GM23338 (cell line): ENCODE results near the gene DONSON. TPM values are rescaled to one million over a fixed set of nuclear protein-coding genes. Genes with fewer than 3 reads are reported as not detected.

ENCODE experiments used
- ATAC-seq: fragments of 200-7000 bp; cut with Tn5 transposase; 3 replicates; pipeline ENCODE4 v1.9.1; 2020
- DNase-seq: peaks from one replicate; pipeline ENCODE4 v3.0.0-alpha.2; 2015; ENCODE audit warnings: low spot score
- H2AFZ ChIP-seq: fragments of 200-600 bp; sonication (generic); 2 replicates; pipeline ENCODE4 v1.8.0; 2016; ENCODE audit warnings: antibody characterized with exemption, mild to moderate bottlenecking, moderate library complexity
- H3F3A ChIP-seq: fragments of 200-600 bp; sonication (generic); replicated peaks from 2 replicates; pipeline ENCODE4 v1.8.0; 2017; ENCODE audit warnings: antibody characterized with exemption, mixed run types, low read depth
- H3K27ac ChIP-seq: fragments of 200-600 bp; sonication (generic); 2 replicates; pipeline ENCODE4 v1.6.1; 2016; ENCODE audit warnings: low read depth
- H3K27me3 ChIP-seq: fragments of 200-600 bp; sonication (generic); 2 replicates; pipeline ENCODE4 v1.8.0; 2016; ENCODE audit warnings: mild to moderate bottlenecking, mixed run types, moderate library complexity; ENCODE audit not compliant: insufficient read depth
- H3K36me3 ChIP-seq: fragments of 200-600 bp; sonication (generic); 2 replicates; pipeline ENCODE4 v1.8.0; 2016; ENCODE audit warnings: mild to moderate bottlenecking; ENCODE audit not compliant: insufficient read depth
- H3K4me1 ChIP-seq: fragments of 200-600 bp; sonication (generic); 2 replicates; pipeline ENCODE4 v1.8.0; 2016; ENCODE audit warnings: mild to moderate bottlenecking, moderate library complexity; ENCODE audit not compliant: insufficient read depth
- H3K4me2 ChIP-seq: fragments of 200-600 bp; sonication (generic); 2 replicates; pipeline ENCODE4 v1.7.1; 2017; ENCODE audit warnings: mixed run types
- H3K4me3 ChIP-seq: fragments of 200-600 bp; sonication (generic); 2 replicates; pipeline ENCODE4 v1.6.1; 2016; ENCODE audit warnings: mixed run types
- H3K79me2 ChIP-seq: fragments of 200-600 bp; sonication (generic); replicated peaks from 2 replicates; pipeline ENCODE4 v1.8.0; 2017; ENCODE audit warnings: mild to moderate bottlenecking; ENCODE audit not compliant: insufficient read depth
- H3K9me2 ChIP-seq: fragments of 200-600 bp; sonication (generic); 2 replicates; pipeline ENCODE4 v1.8.0; 2017; ENCODE audit not compliant: insufficient read depth
- H4K20me1 ChIP-seq: fragments of 200-600 bp; sonication (generic); replicated peaks from 2 replicates; pipeline ENCODE4 v1.8.0; 2017; ENCODE audit warnings: mild to moderate bottlenecking; ENCODE audit not compliant: insufficient read depth
- H3K27ac Mint-ChIP-seq: 2 replicates; pipeline ENCODE4 v1.8.0; 2020; ENCODE audit warnings: inconsistent platforms, mild to moderate bottlenecking, moderate library complexity, mixed read lengths
- H3K27me3 Mint-ChIP-seq: 3 replicates; pipeline ENCODE4 v1.8.0; 2022; ENCODE audit warnings: low read depth, mild to moderate bottlenecking, moderate library complexity, mixed read lengths, inconsistent platforms; ENCODE audit not compliant: insufficient read depth, poor library complexity
- H3K36me3 Mint-ChIP-seq: 3 replicates; pipeline ENCODE4 v1.8.0; 2021; ENCODE audit warnings: low read depth, mild to moderate bottlenecking, inconsistent platforms, moderate library complexity, mixed read lengths
- H3K4me1 Mint-ChIP-seq: 3 replicates; pipeline ENCODE4 v1.8.0; 2020; ENCODE audit warnings: mild to moderate bottlenecking, inconsistent platforms, mixed read lengths
- H3K4me3 Mint-ChIP-seq: 3 replicates; pipeline ENCODE4 v1.8.0; 2021; ENCODE audit warnings: moderate library complexity, mild to moderate bottlenecking, inconsistent platforms, mixed read lengths
- H3K9me3 Mint-ChIP-seq: 3 replicates; pipeline ENCODE4 v1.8.0; 2020; ENCODE audit warnings: moderate library complexity, mild to moderate bottlenecking, inconsistent platforms, mixed read lengths
- CTCF ChIP-seq, 2 experiments: fragments of 200-600 bp in 1 of 2; sonication (generic) in 1 of 2; conservative IDR thresholded peaks; 2 replicates each; pipeline versions ENCODE4 v1.5.1 to v1.6.1; 2016 to 2017; ENCODE audit warnings: antibody characterized with exemption in 2 of 2, low read depth in 2 of 2, mild to moderate bottlenecking in 2 of 2, moderate library complexity in 1 of 2
- ETS1 ChIP-seq: IDR thresholded peaks from 2 replicates; pipeline ENCODE4 v1.6.1; 2016; ENCODE audit warnings: antibody characterized with exemption
- EZH2 ChIP-seq: fragments of 200-600 bp; sonication (generic); IDR thresholded peaks from one replicate; pipeline ENCODE4 v1.8.0; 2017; ENCODE audit warnings: antibody characterized with exemption, mild to moderate bottlenecking, low read depth; ENCODE audit not compliant: unreplicated experiment
- NANOG ChIP-seq: IDR thresholded peaks from 2 replicates; pipeline ENCODE4 v1.6.1; 2016; ENCODE audit warnings: antibody characterized with exemption, borderline replicate concordance
- POLR2AphosphoS5 ChIP-seq: IDR thresholded peaks from 2 replicates; pipeline ENCODE4 v1.6.1; 2016; ENCODE audit warnings: antibody characterized with exemption, low read depth
- REST ChIP-seq: IDR thresholded peaks from one replicate; pipeline ENCODE4 v1.6.1; 2018; ENCODE audit warnings: antibody characterized with exemption; ENCODE audit not compliant: unreplicated experiment
- STAT1 ChIP-seq: IDR thresholded peaks from one replicate; pipeline ENCODE4 v1.6.1; 2016; ENCODE audit warnings: antibody characterized with exemption; ENCODE audit not compliant: unreplicated experiment
- ZNF114 ChIP-seq: fragments of 250-450 bp; sonication (Bioruptor Pico); IDR thresholded peaks from 2 replicates; pipeline ENCODE4 v1.5.0; 2020; ENCODE audit warnings: mild to moderate bottlenecking, moderate library complexity
- ZNF331 ChIP-seq: fragments of 250-450 bp; sonication (Bioruptor Pico); IDR thresholded peaks from 2 replicates; pipeline ENCODE4 v1.5.0; 2020; ENCODE audit warnings: low read depth, mild to moderate bottlenecking, moderate library complexity
- polyA plus RNA-seq: library from polyadenylated mRNA; unstranded; fragments of >200 nt; fragmentation: Nextera tagmentation; extraction: Ambion mirVana; gene quantifications from 2 replicates; pipeline ENCODE4 v1.2.1, GENCODE V29; 2016
- total RNA-seq: library from RNA; depleted of rRNA; stranded (reverse); fragments of >200 nt; shearing (Covaris generic); gene quantifications from 2 replicates; pipeline ENCODE4 v1.2.3, GENCODE V29; 2014

Gene DONSON
- total and polyA plus RNA-seq, 2 experiments from 2014 or later, result 32.9 to 35.2 TPM

- TF ChIP-seq ZNF331 (CRISPR knock-in tag) (no peak), ZNF114 (no peak), EZH2 (no peak)
These were observed 16.1 kb downstream of the DONSON start (continued) for GRCh38 chr21:33572350-33572749.

GRCh38 chr21:33569991-33570390 is 18.5 kb downstream of the DONSON start:
- H4K20me1 ChIP-seq, result peaks cover 15% of the 10 kb centered on the region
- H2AFZ ChIP-seq, result no peak overlapping the region
- no peaks in the 10 kb centered on the region for H3K9me3 Mint-ChIP-seq
- peaks cover 52% of the 10 kb centered on the region for H3K36me3 ChIP-seq
- peaks cover 64% of the 10 kb centered on the region for H3K36me3 Mint-ChIP-seq
- peaks cover 3% of the 10 kb centered on the region; the same call in 1 of the 2 replicates for H3F3A ChIP-seq
- H3K4me3 Mint-ChIP-seq, result no peak overlapping the region
- no peak for TF ChIP-seq STAT1
- ATAC-seq (no peak), DNase-seq (no peak)
- H3K4me1 ChIP-seq, result no peaks in the 10 kb centered on the region
- H3K27me3 Mint-ChIP-seq, result no peaks in the 10 kb centered on the region
- no peak overlapping the region for H3K4me3 ChIP-seq
- no peak overlapping the region for H3K4me2 ChIP-seq
- H3K27me3 ChIP-seq, result no peaks in the 10 kb centered on the region
- H3K27ac Mint-ChIP-seq, result peak overlapping the region; percentile 38; the same call in 1 of the 2 replicates
- H3K4me1 Mint-ChIP-seq, result no peaks in the 10 kb centered on the region
- peaks cover 9% of the 10 kb centered on the region for H3K79me2 ChIP-seq
- H3K9me2 ChIP-seq, result no peaks in the 10 kb centered on the region
- H3K27ac ChIP-seq, result no peak overlapping the region

- no peak overlapping the region for H3K4me3 ChIP-seq
- TF ChIP-seq REST (no peak), CTCF (conservative IDR thresholded peaks at IDR 0.05; ENCODE audit: low read depth in 2 of 2) (no peak), ZNF114 (no peak), POLR2AphosphoS5 (no peak), ZNF331 (CRISPR knock-in tag) (no peak), NANOG (no peak), ETS1 (no peak)
- Mint-ChIP-seq H3K9me3 (no peaks in the 10 kb centered on the region), H3K27me3 (no peaks in the 10 kb centered on the region), H3K36me3 (peaks cover 53% of the 10 kb centered on the region), H3K4me3 (no peak overlapping the region), H3K4me1 (no peaks in the 10 kb centered on the region), H3K27ac (no peak overlapping the region)
- peaks cover 11% of the 10 kb centered on the region for H3K79me2 ChIP-seq
- H3K4me2 ChIP-seq, result no peak overlapping the region
- no peaks in the 10 kb centered on the region for H3K27me3 ChIP-seq
- peaks cover 40% of the 10 kb centered on the region for H3K36me3 ChIP-seq
- H3K27ac ChIP-seq, result no peak overlapping the region
- H2AFZ ChIP-seq, result no peak overlapping the region
- H3F3A ChIP-seq, result peaks cover 3% of the 10 kb centered on the region; the same call in 1 of the 2 replicates
- DNase-seq (no peak), ATAC-seq (no peak)
- H4K20me1 ChIP-seq, result peaks cover 9% of the 10 kb centered on the region
- H3K4me1 ChIP-seq, result no peaks in the 10 kb centered on the region
- no peaks in the 10 kb centered on the region for H3K9me2 ChIP-seq
These were observed 20.0 kb downstream of the DONSON start for GRCh38 chr21:33568448-33568847.
